Suprapubic skin (tissue), 3 donors: ENCODE measurements around the gene UCN2.

Source experiments
- CTCF ChIP-seq, 2 donors: fragments of 200-600 bp in 1 of 2; fragments of 450-650 bp in 1 of 2; sonication (generic) in 1 of 2; IDR thresholded peaks; one replicate each; pipeline ENCODE4 v1.5.1; 2016 to 2019; ENCODE audit warnings: antibody characterized with exemption in 2 of 2, mild to moderate bottlenecking in 1 of 2, moderate library complexity in 1 of 2
- POLR2A ChIP-seq, 2 donors: fragments of 450-650 bp; IDR thresholded peaks; one replicate each; pipeline ENCODE4 v1.6.1; 2017; ENCODE audit warnings: antibody characterized with exemption in 2 of 2, mild to moderate bottlenecking in 2 of 2, moderate library complexity in 2 of 2

- no peak for TF ChIP-seq POLR2A (IDR thresholded peaks at IDR 0.05)
- no peak for TF ChIP-seq CTCF (IDR thresholded peaks at IDR 0.05)
Measured at GRCh38 chr3:48600711-48601621, 37.4 kb upstream of the UCN2 start.
